K562 (cell line): ENCODE results near the gene FZD4.

Source experiments
- MAFF ChIP-seq: IDR thresholded peaks from 2 replicates; pipeline ENCODE4 v1.6.1; 2012; ENCODE audit warnings: low read length, improper control_type of control experiment
- POLR2AphosphoS5 ChIP-seq: IDR thresholded peaks from 2 replicates; pipeline ENCODE4 v1.6.1; 2011; ENCODE audit warnings: mild to moderate bottlenecking, low read depth, low read length, moderate library complexity; ENCODE audit not compliant: control insufficient read depth, insufficient read depth
- RCOR1 ChIP-seq, 2 experiments: IDR thresholded peaks; 2 replicates each; pipeline ENCODE4 v1.6.1; 2012; ENCODE audit warnings: low read depth in 2 of 2, low read length in 2 of 2, borderline replicate concordance in 1 of 2, improper control_type of control experiment in 1 of 2
- SREBF2 ChIP-seq: sonication (generic); formaldehyde crosslinking; IDR thresholded peaks from 2 replicates; pipeline ENCODE4 v1.4.0; 2020; ENCODE audit warnings: mild to moderate bottlenecking, missing genetic modification reagents
- YY1 ChIP-seq, 3 experiments: IDR thresholded peaks; 2 replicates each; pipeline ENCODE4 v1.6.1; 2011; ENCODE audit warnings: low read length in 2 of 3, mild to moderate bottlenecking in 2 of 3, moderate library complexity in 2 of 3, borderline replicate concordance in 1 of 3, control low read depth in 1 of 3, low read depth in 1 of 3; ENCODE audit not compliant: insufficient read depth in 3 of 3, insufficient replicate concordance in 2 of 3, control insufficient read depth in 1 of 3, insufficient read length in 1 of 3; ENCODE audit errors: extremely low read depth in 1 of 3
- ZBTB7A ChIP-seq: IDR thresholded peaks from 2 replicates; pipeline ENCODE4 v1.6.1; 2011; ENCODE audit warnings: low read depth, mild to moderate bottlenecking, low read length, moderate library complexity, borderline replicate concordance; ENCODE audit not compliant: control insufficient read depth
- TF ChIP-seq, protein P1 (sequence below), 2 experiments: fragments of 450-650 bp; formaldehyde crosslinking in 1 of 2; IDR thresholded peaks; 2 replicates each; pipeline versions ENCODE4 v1.4.0 to v1.6.1; 2014 to 2020; ENCODE audit warnings: mild to moderate bottlenecking in 2 of 2, borderline replicate concordance in 1 of 2, low read depth in 1 of 2

- TF ChIP-seq SREBF2 (CRISPR knock-in tag) (no peak), POLR2AphosphoS5 (no peak), RCOR1 (IDR thresholded peaks at IDR 0.05; ENCODE audit: borderline replicate concordance in 1 of 2, low read depth in 2 of 2, low read length in 2 of 2) (no peak), MAFF (no peak), ZBTB7A (no peak), YY1 (IDR thresholded peaks at IDR 0.05; ENCODE audit: borderline replicate concordance in 1 of 3, control insufficient read depth in 1 of 3, extremely low read depth in 1 of 3, insufficient read depth in 3 of 3, insufficient read length in 1 of 3, insufficient replicate concordance in 2 of 3, low read depth in 1 of 3, low read length in 2 of 3) (no peak)
- TF ChIP-seq, protein P1, sequence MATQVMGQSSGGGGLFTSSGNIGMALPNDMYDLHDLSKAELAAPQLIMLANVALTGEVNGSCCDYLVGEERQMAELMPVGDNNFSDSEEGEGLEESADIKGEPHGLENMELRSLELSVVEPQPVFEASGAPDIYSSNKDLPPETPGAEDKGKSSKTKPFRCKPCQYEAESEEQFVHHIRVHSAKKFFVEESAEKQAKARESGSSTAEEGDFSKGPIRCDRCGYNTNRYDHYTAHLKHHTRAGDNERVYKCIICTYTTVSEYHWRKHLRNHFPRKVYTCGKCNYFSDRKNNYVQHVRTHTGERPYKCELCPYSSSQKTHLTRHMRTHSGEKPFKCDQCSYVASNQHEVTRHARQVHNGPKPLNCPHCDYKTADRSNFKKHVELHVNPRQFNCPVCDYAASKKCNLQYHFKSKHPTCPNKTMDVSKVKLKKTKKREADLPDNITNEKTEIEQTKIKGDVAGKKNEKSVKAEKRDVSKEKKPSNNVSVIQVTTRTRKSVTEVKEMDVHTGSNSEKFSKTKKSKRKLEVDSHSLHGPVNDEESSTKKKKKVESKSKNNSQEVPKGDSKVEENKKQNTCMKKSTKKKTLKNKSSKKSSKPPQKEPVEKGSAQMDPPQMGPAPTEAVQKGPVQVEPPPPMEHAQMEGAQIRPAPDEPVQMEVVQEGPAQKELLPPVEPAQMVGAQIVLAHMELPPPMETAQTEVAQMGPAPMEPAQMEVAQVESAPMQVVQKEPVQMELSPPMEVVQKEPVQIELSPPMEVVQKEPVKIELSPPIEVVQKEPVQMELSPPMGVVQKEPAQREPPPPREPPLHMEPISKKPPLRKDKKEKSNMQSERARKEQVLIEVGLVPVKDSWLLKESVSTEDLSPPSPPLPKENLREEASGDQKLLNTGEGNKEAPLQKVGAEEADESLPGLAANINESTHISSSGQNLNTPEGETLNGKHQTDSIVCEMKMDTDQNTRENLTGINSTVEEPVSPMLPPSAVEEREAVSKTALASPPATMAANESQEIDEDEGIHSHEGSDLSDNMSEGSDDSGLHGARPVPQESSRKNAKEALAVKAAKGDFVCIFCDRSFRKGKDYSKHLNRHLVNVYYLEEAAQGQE (IDR thresholded peaks at IDR 0.05; ENCODE audit: borderline replicate concordance), result no peak
- TF ChIP-seq, protein P1 (CRISPR knock-in tag; IDR thresholded peaks at IDR 0.05; ENCODE audit: low read depth), result no peak
Measured at GRCh38 chr11:86918496-86918895, 36.7 kb downstream of the FZD4 start.
